SHP77 treated with DMSO at 0.1 percent for 48 hours (cell line): Measurements from ENCODE around the gene DRC3.

Experiments
- DNase-seq: peaks from one replicate; lab custom pipeline; 2025; lab: John Stamatoyannopoulos, UW

Gene DRC3

GRCh38 chr17:18021372-18021771, 48.7 kb downstream of the DRC3 start:
- DNase-seq = no peak

DNA sequence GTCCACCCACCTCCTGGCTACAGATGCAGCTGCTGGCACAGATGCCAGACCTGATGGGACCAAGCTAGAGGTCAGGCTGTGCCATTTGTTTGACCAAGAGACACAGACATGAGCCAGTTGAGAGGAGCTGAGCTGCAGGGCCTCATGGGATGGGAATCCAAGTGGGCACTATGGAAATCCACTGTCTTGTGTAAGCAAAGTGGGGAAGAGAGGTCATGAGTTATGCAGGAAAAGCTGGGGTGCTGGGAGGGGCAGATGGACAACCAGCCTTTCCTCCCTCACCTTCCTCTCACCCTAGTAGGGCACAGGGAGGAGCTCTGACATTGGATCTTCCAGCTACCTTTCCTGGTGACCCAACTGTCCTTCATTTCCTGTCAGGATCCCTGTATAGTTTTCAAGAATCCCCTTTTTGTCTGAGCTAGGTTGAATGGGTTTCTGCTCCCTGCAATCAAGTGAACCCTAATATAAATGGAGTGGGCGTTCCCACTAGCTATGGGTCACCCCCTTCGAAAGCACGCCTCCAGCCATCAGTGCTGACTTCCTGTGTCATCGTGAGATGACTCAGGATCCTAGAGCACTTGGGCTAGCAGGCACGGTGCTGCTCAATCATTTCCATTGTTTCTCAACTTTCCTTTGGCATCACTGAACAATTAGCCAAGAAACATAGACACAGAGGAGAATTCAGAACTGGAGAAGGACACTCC, 52.7 kb downstream of the DRC3 start:
- no peak for DNase-seq

- peak; percentile 95 for DNase-seq
Observed at GRCh38 chr17:18025945-18026776, 53.5 kb downstream of the DRC3 start.

- peak; percentile 88 for DNase-seq
Observed at GRCh38 chr17:18027280-18027679, 54.6 kb downstream of the DRC3 start.

GRCh38 chr17:18028114-18028951, 55.7 kb downstream of the DRC3 start:
- no peak for DNase-seq

DNA sequence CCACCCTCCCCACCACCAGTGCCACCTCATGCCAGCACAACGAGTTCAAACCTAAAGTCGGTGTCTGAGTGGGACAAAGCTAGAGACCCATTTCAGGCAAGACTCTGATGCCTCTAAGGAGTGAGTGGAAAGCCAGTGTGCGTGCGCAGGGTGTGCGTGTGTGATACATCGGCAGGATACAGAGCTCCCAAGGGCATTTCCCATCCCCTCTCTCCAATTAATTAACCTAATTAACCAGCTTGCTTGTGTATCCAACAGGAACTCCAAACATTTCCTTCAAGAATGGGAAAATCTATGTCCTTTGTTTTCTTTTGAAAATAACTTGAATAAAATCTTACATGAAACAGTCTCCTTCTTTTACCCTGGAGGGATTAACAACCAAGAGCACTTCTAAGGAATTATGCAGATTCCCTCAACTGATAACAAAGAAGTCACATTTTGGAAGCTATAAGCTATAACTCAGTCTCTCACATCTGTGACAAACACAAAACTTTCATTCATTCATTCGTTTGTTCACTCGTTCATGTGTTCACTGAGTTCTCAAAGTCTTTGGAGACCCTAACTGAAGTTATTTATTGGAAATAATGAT, 56.4 kb downstream of the DRC3 start:
- DNase-seq = no peak

DNA sequence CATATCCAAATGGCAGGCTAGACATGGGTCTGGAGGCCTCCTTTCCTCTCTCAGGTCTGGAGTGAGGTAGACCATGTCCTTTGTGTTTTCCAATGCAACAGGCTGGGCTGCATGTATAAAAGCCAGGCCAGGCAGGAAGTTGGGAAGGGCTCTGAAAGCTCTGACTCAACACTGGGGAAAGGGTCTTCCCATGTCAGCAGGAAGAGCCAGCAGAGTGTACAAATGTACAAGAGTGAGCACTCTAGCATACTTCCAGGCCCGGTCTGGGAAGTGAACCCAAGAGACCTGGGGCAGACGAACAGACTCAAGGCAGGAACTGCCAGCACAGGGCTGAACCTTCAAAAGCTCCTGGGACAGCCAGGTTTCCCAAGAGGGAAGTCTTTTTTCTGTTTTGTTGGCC, 59.3 kb downstream of the DRC3 start:
- no peak for DNase-seq

DNA sequence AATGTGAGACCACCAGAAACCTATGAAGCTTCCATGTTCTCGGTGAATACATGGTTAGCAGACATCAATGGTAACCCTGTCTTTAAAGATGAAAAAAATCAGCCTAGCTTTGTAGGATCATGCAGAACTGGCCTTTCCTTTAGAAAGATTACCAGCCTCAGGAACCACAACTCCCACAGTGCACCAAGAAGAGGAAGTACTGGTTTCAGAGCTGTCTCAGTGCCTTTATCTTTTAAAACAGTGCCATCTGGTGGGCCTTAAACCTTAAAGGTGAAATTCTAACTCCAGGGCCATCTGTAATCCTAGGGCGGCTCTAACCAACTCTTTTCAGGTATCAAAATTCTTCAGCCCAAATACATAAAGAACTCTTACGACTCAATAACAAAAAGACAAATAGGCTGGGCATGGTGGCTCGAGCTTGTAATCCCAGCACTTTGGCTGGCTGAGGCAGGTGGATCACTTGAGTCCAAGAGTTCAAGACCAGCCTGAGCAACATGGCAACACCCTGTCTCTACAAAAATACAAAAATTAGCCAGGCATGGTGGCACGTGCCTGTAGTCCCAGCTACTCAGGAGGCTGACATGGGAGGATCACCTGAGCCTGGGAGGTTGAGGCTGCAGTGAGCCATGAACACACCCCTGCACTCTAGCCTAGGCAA, 60.9 kb downstream of the DRC3 start:
- DNase-seq = peak; percentile 94

DNA sequence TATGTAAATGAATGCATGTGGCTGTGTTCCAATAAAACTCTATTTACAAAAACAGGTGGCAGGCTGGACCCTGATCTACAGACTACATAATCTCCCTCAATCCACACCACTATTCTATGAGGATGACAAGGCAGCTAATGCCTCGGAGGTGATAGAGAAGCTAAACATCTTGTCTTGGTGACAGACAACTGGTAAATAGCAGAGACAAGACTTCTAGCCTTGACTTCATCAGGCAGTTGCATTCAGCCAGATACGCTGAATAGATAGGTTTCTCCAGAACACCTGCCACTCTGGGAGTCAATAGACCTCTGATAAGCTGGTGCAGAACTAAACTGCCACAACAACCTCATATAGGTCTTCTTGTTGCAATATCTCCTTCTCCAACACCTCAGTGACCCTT, 63.0 kb downstream of the DRC3 start:
- DNase-seq = no peak

DNA sequence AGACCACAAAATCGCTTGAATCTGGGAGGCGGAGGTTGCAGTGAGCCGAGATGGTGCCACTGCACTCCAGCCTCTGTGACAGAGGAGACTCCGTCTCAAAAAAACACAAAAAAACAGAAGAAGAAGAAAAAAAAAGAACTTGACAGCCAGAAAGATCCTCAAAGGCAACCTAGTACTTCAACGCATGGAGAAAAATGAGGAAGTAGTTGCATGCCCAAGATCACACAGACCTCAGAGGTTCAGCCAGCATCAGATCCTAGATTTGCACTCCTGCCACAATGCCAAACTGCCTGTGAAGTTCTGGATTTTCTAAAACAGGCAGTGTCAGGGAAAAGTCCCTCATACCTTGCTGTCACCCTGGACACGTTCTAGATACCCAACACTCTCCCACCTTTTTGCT, 64.8 kb downstream of the DRC3 start:
- DNase-seq = no peak

GRCh38 chr17:18038149-18038850, 65.6 kb downstream of the DRC3 start:
- DNase-seq = no peak

- peak; percentile 99 for DNase-seq
Observed at GRCh38 chr17:18038861-18039534, 66.3 kb downstream of the DRC3 start, which contains the start of the genes ATPAF2 and GID4. Gene ATPAF2, minus strand, starts transcription at chr17:18039168. Its CDS starts 155 bp downstream, at chr17:18039013. Gene GID4, plus strand, starts transcription at chr17:18039408. Its CDS starts 57 bp downstream, at chr17:18039465.

- no peak for DNase-seq
Observed at GRCh38 chr17:18039535-18040260, 67.0 kb downstream of the DRC3 start.

DNA sequence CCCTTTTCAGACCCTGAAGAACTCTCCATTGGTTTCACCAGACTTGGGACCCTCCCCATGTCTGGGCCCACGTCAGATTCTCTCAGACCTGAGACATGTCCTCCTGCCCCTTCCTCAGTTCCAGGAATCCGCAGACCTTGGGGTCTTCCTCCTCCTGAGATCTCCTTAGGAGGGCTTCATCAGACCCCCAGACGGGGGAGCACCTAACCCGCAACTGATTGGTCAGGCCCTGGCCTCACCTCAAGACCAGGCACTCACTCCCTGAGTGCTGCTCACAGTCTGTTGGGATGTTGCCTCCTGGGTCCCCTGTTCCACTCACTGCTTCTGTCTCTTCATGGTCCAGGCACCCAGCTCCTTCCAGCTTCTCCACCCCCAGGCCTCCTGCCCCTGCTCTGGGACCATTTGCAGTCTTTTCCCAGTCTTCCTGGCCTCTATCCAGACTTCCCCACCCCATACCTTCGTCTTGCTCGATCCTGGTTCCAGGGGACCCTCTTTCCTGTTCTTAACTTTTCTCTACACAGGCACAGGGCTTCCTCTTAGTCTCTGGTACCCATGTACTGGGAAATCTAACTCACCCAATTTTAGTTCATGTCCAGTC, 67.7 kb downstream of the DRC3 start:
- no peak for DNase-seq

DNA sequence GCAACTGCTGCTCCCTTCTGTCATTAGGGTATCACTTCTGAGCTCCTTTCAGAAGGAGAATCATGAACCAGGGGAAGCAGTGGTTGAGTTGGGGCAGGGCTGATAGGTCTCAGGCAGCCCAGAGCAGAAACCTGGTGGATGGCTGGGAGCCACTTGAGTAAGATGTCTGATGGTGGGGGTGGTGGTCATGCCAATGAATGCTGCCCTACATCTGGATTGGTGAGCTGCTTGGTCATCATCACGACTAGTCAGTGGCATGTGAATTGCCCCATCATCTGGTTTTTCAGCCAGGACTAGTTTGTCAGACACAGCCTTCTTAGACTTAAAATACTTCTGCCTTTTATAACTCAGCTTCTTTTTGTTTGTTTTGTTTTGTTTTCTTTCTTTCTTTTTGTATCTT, 69.1 kb downstream of the DRC3 start:
- no peak for DNase-seq

DNA sequence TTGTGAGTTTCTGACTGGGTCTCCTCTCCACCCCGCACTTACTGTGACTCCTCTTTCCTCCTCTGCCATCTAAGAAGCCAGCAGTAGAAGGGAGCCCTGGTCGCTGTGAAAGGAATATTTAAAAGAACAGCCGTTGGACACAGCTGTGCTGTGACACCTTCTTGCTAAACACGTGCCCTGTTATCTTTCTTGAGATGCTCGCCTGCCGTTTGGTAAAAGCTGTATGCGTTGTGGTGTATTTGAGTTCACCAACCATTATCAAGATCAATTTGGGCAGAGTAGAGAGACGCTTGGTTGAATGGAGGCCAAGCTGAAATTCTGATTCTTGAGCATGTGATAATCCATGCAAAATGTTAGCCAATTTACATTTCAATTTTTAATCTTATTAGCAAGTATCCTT, 70.3 kb downstream of the DRC3 start:
- DNase-seq = no peak

GRCh38 chr17:18043491-18043890, 70.8 kb downstream of the DRC3 start:
- DNase-seq = no peak

DNA sequence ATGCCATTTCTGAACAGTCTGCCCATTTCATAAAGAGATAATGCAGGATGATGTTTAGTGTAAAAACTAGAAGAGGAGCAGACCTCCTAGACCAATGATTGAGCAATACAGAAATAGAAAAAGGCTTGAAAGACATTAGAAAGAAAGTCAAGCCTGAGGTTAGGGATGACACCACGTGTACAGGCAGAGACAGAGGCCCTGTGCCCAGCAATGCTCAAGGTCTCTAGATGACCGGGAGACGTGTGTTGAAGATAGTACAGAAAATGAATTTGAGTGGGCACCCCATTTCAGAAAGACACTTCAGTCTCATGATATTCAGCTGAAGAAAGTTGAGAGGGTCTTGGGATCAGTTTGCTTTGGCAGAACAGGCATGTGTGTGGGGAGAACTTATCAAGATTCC, 71.9 kb downstream of the DRC3 start:
- DNase-seq = no peak

DNA sequence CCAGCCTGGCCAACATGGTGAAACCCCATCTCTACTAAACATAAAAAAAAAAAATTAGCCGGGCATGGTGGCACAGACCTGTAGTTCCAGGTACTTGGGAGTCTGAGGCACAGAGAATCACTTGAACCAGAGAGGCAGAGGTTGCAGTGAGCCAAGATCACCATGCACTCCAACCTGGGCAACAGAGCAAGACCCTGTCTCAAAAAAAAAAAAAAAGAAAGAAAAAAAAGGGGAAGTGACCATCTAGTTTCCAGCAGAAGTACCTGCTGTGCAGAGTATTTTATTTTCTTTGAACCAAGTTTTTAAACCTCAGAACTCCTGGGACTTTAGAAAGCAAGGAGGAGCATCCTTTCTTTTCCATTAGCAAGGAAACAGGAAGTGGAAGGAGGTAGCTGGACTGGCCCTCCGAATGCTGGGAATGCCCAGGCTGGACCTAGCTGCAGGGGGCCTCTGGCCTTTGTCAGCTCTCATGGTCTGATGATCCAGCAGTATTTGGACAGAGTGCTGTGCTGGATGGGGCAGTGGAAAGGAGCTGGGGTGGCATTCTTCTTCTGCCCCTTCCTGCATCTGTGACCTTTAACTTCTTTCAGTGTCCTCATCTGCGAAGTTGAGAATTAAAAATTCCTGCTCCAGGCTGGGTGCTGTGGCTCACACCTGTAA, 73.2 kb downstream of the DRC3 start:
- DNase-seq = no peak
